Measurements from ENCODE around the gene KIF26B.

KIF26B gene

DNA sequence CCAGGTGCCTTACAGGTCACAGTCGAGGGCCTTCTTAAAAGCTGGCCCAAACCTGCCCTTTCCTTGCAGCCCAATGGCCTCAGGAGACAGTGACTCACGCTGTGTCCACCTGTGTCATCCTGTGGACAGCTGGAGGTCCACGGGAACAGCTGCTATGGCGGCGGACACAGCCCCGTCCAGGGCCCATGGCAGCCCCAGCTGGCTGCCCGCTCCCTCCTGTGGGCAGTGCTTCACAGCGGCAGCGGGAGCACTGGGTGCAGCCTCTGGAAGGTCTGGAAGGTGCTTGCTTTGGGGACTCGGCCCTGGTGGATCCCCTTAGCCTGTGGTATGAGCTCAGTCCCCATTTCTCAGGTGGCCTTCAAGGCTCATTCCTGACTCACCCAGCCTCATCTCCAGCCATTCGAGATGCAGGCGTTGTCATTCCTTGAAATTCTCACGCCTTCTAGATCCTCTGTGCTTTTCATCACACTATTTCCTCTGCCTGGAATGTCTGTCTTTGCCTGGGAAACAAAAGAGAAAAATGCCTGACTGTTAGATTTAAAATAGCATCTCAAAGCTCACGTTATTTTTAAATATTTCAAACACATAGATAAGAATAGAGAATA, 86.8 kb downstream of the KIF26B start:
- no peak for DNase-seq (ENCODE audit: low read depth, low spot score)

DNA sequence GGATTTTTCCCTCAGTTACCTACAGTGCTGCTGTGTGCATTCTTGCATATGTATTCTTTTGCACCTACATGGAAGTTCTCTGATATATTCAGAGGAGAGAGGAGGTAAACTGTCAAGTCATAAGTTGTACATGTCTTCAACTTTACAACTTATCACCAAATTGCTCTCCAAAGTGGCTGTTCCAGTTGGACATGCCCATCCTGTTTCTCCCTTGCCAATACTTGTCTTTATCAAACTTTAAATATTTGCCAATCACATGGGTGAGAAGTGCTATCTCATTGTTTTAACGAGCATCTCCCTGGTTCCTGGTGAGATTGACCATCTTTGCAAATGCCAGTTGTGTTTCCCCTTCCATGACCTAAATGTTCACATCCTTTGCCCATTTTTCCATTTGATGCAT, 88.2 kb downstream of the KIF26B start:
- DNase-seq (ENCODE audit: low read depth, low spot score): no peak

DNA sequence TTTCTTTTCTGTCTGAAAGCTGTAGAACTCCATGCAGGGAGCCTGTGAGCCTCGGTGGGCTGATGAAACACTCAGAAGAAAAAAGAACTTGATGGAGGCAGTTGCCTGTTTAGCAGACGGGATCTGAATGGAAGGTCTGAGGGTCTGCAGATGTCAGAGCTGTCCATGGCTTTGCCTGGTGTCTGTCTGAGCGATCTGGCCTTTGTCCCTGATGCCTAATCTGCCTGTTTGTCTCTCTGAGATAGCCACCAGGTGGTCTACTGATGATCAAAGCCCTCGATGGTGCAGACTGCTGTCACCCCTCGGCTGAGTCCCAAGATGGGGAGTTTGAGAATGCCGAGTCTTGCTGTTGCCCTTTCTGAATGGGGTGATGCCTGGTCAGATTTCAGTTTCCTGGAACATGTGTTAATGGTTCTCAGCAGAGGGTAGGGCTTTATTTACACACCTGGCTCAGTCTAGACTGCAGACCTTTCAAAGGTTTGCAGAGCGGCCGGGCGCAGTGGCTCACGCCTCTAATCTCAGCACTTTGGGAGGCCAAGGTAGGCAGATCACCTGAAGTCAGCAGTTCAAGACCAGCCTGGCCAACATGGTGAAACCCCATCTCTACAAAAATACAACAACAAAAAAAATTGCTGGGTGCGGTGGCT, 90.4 kb downstream of the KIF26B start:
- DNase-seq (ENCODE audit: low read depth, low spot score): no peak

DNA sequence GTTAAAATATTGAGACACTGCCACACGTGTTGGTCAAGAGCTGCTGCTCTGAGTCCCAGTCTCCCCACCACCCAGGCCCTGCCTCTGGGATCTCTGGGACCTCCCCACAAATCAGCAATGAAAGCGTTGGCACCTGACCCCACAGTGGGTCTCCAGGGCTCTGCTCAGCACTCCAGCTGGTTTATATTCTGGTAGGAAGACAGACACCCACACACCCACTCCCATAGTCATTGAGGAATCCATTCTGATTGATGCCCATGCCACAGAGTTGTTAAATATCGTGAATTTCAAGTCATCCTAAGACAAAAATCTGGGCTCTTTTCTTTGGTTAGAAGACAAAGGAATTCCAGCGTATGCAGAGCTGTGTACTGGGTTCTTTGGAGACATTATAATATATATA, 91.6 kb downstream of the KIF26B start:
- DNase-seq (ENCODE audit: low read depth, low spot score): no peak

DNA sequence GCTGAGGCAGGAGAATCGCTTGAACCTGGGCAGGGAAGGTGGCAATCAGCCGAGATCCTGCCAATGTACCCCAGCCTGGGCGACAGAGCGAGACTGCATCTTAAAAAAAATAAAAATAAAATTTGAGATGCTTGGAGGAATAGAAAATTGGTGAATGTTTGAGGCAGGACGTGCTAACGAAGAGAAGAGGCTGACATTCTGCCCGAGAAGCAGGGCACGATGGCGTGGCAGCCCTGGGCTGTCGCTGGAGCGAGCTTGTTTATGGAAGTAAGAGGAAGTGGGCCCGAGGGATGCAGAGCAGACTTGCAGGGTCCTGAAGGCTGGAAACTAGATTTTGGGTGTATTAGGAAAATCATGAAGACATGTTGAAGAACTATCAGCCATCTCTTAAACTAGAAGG, 92.6 kb downstream of the KIF26B start:
- no peak for DNase-seq (ENCODE audit: low read depth, low spot score)

DNA sequence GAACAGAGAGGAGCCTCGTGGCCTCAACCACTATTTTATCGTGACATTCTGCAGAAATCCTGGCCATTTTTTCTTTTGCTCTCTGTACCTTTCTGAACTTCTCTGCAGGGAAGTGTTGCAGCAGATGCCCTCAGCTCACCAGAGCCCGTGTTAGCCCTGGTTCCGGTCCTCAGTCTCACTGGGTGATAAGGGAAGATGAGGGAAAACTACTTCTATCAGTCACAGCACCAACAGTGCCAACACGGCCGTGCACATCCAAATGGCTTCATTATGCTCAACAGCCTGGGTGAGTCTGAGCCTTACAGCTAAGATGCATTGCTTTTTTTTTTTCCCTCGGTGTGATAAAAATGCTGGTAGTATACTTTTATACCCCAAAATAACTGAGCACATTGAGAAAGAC, 93.0 kb downstream of the KIF26B start:
- no peak for DNase-seq (ENCODE audit: low read depth, low spot score)

DNA sequence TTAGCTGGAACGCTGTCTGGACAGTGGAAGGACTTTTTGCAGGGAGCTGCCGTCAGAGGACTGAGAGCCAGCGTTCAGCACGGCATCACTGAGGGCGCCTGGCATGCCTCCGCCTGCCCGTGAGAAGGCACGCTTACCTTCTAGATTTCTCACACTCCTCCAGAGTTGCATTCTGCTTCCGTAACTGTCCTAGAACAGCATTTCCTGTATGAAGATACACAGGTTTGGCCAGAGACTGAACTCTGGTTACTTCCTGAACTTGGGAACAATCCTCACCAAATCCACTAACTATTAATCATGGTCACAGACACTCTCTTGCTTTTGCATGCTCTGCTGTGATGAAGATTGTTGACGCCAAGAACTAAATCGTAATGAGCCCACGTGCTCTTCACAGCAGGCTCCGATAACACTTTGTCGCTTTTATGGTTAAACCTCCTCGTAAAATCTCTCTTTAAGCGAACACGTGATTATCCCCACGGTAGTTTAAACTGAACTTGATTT, 93.5 kb downstream of the KIF26B start:
- no peak for DNase-seq (ENCODE audit: low read depth, low spot score)

DNA sequence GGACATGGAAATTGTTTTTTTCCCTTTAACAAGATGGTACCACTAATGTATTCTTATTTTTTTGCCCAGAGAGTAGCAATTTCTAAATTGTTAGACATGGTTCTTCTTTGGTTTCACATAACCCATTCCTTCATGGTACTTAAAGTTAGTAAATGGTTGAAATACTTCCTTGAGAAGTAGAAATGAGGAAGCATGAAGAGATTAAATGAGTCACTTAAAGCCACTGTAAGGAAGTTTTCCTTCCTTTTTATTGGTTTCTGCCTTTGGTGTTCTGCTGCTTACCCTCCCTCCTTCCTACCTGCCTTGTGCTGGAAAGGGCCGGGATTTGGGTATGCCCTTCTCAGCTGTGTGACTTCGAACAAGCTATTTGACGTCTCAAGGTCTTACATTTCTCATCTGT, 101.0 kb downstream of the KIF26B start:
- DNase-seq (ENCODE audit: low read depth, low spot score): no peak

DNA sequence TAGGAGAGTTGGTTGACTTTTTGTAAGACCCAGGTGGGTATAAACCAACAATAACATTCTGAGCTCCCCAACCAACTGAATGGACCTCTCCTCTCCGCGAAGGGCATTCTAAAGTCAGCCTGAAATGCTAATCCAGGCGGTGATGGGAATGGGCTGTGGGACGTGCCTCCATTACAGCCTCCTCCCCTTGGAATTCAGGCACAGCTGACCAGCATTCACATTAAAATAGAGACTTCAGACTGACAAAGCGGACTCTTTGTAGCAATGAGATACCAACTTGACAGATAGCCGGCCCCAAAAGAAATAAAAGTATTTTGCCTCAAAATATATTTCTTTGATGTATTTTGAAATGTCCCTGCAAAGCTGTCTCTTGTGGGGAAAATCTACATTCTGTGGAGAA, 101.7 kb downstream of the KIF26B start:
- no peak for DNase-seq (ENCODE audit: low read depth, low spot score)

DNA sequence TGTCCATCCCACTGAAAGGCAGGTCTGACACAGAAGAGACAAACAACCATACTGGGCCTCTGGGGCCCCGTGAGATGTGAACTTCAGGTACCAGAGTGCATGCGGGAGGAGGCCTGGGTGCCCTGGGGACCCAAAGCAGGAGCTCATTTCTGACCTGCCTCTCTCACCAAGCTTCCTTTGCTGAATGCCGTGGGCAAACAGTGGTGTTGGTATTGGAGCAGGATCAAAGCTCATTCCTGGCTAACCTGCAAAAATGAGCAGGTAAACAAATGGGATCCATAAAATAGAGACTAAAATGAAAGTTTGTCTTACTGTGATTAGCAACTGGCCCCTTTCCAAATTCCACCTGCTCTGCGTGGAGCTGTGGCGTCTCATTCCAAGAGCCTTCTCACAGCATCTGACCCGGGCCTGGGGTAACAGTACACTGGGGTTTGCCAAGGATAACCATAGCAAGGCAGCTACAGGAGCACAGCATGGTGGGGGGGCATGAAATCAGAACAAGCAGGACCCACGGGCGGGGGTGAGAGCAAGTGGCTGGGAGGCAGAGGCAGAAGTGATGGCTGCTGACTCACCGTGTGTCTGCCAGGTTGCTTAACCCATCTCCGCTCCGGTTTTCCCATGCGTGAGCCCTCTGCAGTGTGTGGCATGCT, 103.6 kb downstream of the KIF26B start:
- no peak for DNase-seq (ENCODE audit: low read depth, low spot score)

DNA sequence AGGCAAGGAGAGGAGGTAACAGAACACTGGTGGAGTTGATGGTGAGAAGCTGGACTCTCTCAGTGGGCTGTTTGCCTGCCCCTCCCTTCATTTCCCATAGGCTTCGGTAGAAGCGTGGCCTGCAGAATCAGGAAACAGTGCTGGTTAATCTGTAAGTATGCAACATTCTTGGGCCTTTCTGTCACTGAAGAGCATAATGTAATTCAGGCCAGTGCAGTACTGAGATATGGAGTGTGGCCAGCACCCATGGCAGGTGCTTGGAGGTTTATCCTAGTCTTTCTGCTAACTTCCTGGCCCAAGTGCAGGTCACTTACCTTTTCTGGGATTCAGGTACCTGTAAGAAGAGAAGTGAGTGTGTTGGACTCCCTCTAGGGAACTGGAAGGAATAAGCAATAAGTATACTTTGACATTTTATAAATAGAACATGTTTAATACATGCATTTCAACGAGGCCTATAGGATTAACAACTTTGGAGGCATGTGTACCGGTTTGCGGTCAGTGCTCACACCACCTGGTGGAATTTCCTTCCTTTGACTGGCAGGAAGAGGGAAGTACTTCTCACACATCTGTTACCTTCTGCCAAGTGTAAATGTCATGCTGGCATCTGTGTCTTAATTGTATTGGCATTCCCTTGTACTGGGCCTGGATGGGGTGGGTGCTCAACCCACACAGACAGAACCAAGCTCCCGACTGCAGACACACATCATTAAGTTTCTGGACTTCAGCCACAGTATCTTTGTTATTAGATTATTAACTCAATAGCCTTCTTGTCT, 105.5 kb downstream of the KIF26B start:
- no peak for DNase-seq (ENCODE audit: low read depth, low spot score)

DNA sequence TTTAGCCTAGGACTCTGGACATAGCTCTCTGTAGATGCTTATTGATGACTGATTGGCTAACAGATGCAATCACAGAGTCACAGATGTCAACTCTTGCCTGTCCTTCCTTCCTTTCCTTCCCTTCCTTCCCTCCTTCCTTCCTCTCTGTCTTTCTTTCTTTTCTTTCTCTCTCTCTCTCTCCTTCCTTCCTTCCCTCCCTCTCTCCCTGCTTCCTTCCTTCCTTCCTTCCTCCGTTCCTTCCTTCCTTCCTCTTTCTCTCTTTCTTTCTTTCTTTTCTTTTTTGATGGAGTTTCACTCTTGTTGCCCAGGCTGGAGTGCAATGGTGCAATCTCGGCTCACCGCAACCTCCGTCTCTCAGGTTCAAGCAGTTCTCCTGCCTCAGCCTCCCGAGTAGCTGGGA, 106.1 kb downstream of the KIF26B start:
- no peak for DNase-seq (ENCODE audit: low read depth, low spot score)

DNA sequence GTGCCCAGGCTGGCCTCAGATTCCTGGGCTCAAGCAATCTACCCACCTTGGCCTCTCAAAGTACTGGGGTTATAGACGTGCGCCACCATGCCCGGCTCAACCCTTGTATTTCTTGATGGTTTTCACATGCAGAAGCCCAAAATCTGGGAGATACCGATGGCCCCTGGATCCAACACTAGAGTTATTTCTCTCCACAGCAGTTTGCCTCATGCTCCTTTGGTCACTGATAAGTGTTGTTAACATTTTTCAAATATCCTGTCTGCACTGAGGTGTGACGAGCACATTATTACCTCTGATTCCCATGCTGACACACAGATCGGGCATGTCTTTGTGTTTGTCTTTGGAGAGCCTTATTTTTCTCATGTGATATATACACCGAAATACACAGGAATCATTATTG, 107.0 kb downstream of the KIF26B start:
- no peak for DNase-seq (ENCODE audit: low read depth, low spot score)

DNA sequence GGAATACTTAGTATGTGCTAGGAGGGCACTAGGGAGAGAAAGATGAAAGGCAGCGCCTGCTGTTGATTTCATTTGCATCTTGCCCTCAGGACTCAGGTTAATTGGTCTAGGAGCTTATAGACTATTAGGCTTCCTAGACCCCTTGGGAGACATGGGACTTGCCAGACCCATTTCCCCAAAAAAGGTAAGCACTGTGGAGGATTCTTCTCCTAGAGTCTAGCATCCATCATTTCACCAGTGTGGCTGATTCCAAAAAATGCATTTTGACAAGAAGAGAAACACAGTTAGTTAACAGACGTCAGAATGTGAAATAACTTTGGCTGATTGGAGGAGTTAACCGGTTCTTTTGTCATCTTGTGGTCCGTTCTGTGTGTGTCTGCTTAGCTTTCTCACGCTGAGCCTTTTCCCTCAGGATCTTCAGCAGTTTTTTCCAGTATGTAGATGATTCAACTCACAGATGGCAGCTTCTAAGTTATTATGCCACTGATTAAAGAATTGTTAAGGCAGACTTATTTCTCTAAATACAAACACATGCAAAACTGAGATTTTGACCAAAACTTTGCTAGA, 108.8 kb downstream of the KIF26B start:
- no peak for DNase-seq (ENCODE audit: low read depth, low spot score)

DNA sequence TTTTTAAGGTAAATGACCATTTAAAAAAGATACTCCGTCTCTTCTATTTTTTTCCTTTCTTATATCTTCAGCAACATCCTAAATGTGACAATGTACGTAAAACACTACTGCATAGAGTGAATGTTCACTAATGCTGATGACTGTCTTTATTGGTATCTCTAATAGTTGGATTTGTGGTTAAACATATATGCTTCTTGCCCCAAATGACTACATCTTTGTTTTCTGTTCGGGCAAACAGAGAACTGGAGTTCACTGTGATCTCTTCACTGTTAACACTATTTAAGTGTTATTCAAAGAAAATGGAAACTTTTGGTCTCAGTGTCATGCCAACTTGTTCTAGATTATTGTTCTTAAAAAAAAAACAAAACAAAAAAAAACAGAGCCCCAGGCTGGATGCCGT, 109.4 kb downstream of the KIF26B start:
- no peak for DNase-seq (ENCODE audit: low read depth, low spot score)

DNA sequence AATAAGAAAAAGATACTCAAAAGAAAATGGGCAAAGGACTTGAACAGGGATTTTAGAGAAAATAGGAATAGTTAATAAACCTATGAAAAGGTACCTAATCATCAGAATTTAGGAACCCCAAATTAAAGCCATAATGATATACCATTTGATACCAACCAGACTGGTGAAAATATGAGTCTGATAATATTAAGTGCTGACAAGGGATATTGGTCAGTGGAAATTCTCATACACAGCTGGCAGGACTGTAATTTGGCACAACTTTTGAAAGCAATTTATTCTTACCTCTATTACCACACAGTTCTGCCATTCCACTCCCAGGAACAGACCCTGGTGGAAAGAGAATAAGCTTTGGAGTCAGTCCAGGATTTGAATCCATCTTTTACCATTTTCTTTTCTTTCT, 111.3 kb downstream of the KIF26B start:
- no peak for DNase-seq (ENCODE audit: low read depth, low spot score)

DNA sequence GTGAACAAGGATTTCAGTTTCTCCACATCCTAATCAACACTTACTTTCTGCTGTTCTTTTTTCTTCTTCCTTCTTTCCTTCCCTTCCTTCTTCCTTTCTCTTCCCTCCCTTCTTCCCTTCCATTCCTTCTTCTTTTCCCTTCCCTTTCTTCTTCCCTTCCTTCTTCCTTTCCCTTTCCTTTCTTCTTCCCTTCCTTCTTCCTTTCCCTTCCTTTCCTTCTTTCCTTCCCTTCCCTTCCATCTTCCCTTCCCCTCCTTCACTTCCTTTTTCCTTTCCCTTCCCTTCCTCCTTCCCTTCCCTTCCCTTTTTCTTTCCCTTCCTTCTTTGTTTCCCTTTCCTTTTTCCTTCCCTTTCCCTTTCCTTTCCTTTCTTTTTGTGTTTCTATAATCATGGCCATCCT, 115.3 kb downstream of the KIF26B start:
- DNase-seq (ENCODE audit: low read depth, low spot score): no peak

DNA sequence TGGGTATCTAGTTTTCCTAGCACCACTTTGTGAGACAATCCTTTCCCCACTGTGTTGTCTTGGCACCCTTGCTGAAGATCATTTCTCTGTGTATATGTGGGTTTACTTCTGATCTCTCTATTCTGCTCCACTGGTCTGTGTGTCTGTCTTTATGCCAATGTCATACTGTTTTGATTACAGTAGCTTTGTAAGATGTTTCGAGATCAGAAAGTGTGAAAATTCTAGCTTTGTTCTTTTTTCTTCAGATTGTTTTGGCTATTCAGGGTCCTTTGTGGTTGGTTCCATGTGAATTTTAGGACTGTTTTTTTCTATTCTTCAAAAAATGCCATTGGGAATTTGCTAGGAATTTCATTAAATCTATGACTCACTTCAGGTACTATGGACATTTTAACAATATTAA, 116.2 kb downstream of the KIF26B start:
- DNase-seq (ENCODE audit: low read depth, low spot score): no peak

DNA sequence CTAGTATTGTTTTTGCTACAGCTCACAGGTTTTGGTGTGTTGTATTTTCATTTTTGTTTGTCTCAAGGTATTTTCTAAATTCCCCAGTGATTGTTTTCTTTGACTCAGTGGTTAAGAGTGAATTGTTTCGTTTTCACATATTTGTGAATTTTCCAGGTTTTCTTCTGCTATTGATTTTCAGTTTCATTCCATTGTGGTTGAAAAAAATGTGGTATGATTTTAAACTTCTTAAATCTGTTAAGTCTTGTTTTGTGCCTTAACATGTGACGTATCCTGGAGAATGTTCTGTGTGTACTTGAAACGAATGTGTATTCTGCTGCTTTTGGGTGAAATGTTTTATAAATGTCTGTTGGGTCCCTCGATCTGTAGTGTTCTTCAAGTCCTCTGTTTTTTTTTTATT, 117.9 kb downstream of the KIF26B start:
- DNase-seq (ENCODE audit: low read depth, low spot score): no peak

DNA sequence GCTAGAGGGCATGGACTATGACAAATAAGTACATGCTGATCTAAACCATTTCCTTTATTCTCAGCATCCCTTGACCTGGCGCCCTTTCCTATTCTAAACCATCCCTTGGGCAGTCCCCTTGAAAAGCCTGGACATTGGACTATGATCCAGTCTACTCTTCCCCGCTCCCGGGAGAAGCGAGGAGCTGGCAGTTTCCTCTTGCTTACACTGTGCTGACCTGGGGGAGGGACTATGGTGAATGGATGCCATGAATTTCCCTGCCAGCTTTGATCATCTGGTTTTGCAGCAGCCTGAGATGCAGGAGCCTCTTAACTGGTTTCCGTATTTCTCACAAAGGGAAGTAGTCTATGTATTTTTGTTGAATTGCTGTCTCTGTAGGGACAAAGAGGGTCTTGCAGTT, 121.7 kb downstream of the KIF26B start:
- no peak for DNase-seq (ENCODE audit: low read depth, low spot score)

DNA sequence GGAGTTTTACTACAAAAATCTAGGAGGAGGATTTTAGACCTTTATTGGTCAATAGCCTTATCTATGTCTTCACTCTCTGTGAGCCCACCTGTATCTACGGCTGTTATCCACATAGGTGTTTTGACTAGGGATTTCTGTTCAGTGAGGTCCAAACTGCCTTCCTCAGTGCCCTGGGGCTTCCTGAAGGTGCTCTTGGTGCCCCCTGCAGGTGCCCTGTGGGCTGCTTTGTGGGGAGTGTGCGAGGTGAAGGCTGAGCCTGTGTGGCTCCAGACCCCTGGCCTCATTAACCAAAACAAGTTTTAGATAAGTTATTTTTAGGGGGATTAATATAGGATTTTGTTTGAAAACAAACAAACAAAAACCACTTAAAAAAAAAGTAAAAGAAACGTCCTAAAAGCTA, 122.5 kb downstream of the KIF26B start:
- no peak for DNase-seq (ENCODE audit: low read depth, low spot score)

DNA sequence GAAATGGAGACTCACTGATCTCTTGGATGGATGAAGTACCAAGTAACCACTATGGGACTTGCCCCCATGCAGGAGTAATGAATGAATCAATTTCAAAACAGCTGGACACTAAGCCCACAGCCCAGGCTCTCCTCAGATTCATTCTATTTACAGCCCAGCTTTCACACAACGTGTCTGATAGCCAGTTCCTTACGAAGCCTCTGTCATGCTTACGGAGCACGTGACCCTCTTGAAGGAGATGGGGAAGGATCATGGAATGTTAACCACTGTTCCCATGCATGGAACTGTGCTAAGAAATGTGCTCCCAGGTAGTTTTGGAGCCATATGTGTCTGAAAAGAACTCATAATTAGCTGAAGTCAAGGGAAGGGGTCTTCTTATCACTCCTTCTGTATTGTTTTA, 124.1 kb downstream of the KIF26B start:
- no peak for DNase-seq (ENCODE audit: low read depth, low spot score)
